ENCODE data around the gene SH3BGRL3. TPM values are rescaled to one million over a fixed set of nuclear protein-coding genes. Genes with fewer than 3 reads are reported as not detected.

The SH3BGRL3 gene
- total and polyA plus RNA-seq, 2 donors from 2014 or later, result 140 to 180 TPM

DNA sequence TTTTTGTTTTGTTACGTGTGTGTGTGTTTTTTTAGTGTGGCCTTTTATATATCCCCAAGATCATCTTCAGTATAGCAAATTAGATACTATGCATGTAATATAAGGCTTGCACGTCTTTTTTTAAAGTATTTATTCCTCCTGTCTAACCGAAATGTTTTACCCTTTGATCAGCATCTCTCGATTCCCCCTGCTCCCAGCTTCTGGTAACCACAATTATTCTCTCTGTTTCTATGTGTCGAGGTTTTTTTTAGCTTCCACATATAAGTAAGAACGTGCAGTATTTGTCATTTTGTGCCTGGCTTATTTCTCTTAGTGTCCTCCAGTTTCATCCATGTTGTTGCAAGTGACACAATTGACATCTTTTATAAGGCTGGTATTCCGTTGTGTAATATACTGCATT lies 27.2 kb upstream of the SH3BGRL3 start:
- DNase-seq (no peak), FAIRE-seq (no peak)
- no peaks in the 10 kb centered on the region for H3K9me3 ChIP-seq (ENCODE audit: control insufficient read depth in 2 of 3, insufficient read depth in 1 of 3, low read length in 3 of 3)
- no peaks in the 10 kb centered on the region for H3K4me1 ChIP-seq (ENCODE audit: control insufficient read depth in 2 of 3, insufficient read depth in 2 of 3, low read depth in 1 of 3, low read length in 3 of 3)
- H3K27ac ChIP-seq (ENCODE audit: low read depth in 2 of 2, low read length in 2 of 2), result no peak overlapping the region
- intact Hi-C loops (cut with DNase I), result no loop called here
- no peak for TF ChIP-seq CTCF (IDR thresholded peaks at IDR 0.05; ENCODE audit: borderline replicate concordance, extremely low read depth, insufficient read depth)
- no peaks in the 10 kb centered on the region for H3K27me3 ChIP-seq (ENCODE audit: control insufficient read depth, insufficient read depth, low read length)
- no peak overlapping the region for H3K9ac ChIP-seq (ENCODE audit: low read length in 3 of 3)
- H3K36me3 ChIP-seq (ENCODE audit: control insufficient read depth in 2 of 3, insufficient read depth in 3 of 3, low read length in 3 of 3), result peaks cover 0 to 12% (median 6%) of the 10 kb centered on the region in 3 donors
- H3K4me3 ChIP-seq (ENCODE audit: low read length in 3 of 3), result no peak overlapping the region

DNA sequence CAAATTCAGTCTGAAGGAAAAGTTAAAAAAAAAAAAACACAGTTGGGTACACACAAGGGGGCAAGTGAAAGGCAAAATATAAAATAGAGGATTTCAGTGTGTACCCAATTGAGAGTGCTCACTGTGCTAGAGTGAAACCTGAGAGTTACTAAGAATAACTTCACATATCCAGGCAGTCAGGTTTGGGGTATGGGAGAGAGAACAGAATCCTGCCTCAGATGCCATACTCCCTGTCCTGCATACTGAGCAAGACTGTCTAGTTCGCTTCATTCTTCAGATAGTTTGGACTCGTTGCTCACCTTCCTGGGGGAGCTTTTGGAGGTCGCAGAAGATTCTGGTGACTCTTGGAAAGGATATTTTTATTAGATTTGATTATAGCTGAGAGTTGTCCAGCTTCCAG lies 25.5 kb upstream of the SH3BGRL3 start:
- DNase-seq (no peak), FAIRE-seq (no peak)
- no peak overlapping the region for H3K27ac ChIP-seq (ENCODE audit: low read depth in 2 of 2, low read length in 2 of 2)
- H3K36me3 ChIP-seq (ENCODE audit: control insufficient read depth in 2 of 3, insufficient read depth in 3 of 3, low read length in 3 of 3), result peaks cover 0 to 21% (median 7%) of the 10 kb centered on the region in 3 donors
- H3K4me3 ChIP-seq (ENCODE audit: low read length in 3 of 3), result no peak overlapping the region
- TF ChIP-seq CTCF (IDR thresholded peaks at IDR 0.05; ENCODE audit: borderline replicate concordance, extremely low read depth, insufficient read depth), result no peak
- no peaks in the 10 kb centered on the region for H3K4me1 ChIP-seq (ENCODE audit: control insufficient read depth in 2 of 3, insufficient read depth in 2 of 3, low read depth in 1 of 3, low read length in 3 of 3)
- intact Hi-C loops (cut with DNase I), result no loop called here
- H3K9ac ChIP-seq (ENCODE audit: low read length in 3 of 3), result no peak overlapping the region
- H3K27me3 ChIP-seq (ENCODE audit: control insufficient read depth, insufficient read depth, low read length), result no peaks in the 10 kb centered on the region
- no peaks in the 10 kb centered on the region for H3K9me3 ChIP-seq (ENCODE audit: control insufficient read depth in 2 of 3, insufficient read depth in 1 of 3, low read length in 3 of 3)

DNA sequence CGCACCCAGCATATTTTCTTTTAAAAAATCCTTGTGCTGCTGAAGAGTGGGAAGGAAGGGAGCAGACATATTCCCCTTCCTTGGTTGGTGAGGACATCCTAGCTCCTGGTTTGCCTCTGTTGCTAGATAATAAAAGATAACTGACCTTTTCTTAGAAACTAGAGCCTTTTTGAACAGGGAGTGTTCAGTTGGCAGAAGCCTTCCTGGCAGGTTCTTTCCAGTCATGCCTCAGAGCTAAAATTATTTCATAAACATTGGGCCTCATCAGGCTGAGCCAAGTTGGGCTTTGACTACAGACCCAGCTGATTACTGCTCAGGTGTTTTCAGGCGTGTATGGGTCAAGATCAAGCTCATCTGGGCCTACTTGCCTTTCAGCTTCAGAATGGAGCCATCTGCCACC lies 22.7 kb upstream of the SH3BGRL3 start:
- no peak for TF ChIP-seq CTCF (IDR thresholded peaks at IDR 0.05; ENCODE audit: borderline replicate concordance, extremely low read depth, insufficient read depth)
- Histone ChIP-seq H3K9me3 (ENCODE audit: control insufficient read depth in 2 of 3, insufficient read depth in 1 of 3, low read length in 3 of 3) (no peaks in the 10 kb centered on the region), H3K27me3 (ENCODE audit: control insufficient read depth, insufficient read depth, low read length) (no peaks in the 10 kb centered on the region), H3K9ac (ENCODE audit: low read length in 3 of 3) (no peak overlapping the region), H3K4me3 (ENCODE audit: low read length in 3 of 3) (no peak overlapping the region), H3K36me3 (ENCODE audit: control insufficient read depth in 2 of 3, insufficient read depth in 3 of 3, low read length in 3 of 3) (peaks cover 0 to 28% (median 13%) of the 10 kb centered on the region in 3 donors), H3K4me1 (ENCODE audit: control insufficient read depth in 2 of 3, insufficient read depth in 2 of 3, low read depth in 1 of 3, low read length in 3 of 3) (no peaks in the 10 kb centered on the region), H3K27ac (ENCODE audit: low read depth in 2 of 2, low read length in 2 of 2) (no peak overlapping the region)
- no peak for DNase-seq
- intact Hi-C loops (cut with DNase I), result no loop called here
- FAIRE-seq, result no peak

DNA sequence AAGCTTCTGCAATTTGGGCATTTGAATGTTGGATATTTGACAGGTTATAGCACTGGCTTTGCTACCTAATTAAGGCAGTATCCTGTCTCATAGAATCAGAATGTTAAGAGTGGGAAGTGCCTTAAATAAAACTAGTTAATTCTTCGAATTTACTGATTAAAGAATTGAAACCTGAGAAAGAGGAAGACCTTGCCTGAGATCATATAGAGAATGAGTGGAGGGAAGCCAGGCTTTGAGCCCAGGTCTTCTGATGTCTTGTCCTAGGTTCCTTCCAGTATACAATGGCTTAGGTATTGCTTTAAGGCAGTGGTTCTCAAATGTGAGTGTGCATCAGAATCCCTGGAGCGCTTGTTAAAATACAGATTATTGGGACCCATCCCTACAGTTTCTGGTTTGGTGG lies 20.9 kb upstream of the SH3BGRL3 start:
- H3K27ac ChIP-seq (ENCODE audit: low read depth in 2 of 2, low read length in 2 of 2), result no peak overlapping the region
- DNase-seq (no peak), FAIRE-seq (no peak)
- no peaks in the 10 kb centered on the region for H3K4me1 ChIP-seq (ENCODE audit: control insufficient read depth in 2 of 3, insufficient read depth in 2 of 3, low read depth in 1 of 3, low read length in 3 of 3)
- no peaks in the 10 kb centered on the region for H3K9me3 ChIP-seq (ENCODE audit: control insufficient read depth in 2 of 3, insufficient read depth in 1 of 3, low read length in 3 of 3)
- no peak overlapping the region for H3K9ac ChIP-seq (ENCODE audit: low read length in 3 of 3)
- peaks cover 0 to 31% (median 13%) of the 10 kb centered on the region in 3 donors for H3K36me3 ChIP-seq (ENCODE audit: control insufficient read depth in 2 of 3, insufficient read depth in 3 of 3, low read length in 3 of 3)
- TF ChIP-seq CTCF (IDR thresholded peaks at IDR 0.05; ENCODE audit: borderline replicate concordance, extremely low read depth, insufficient read depth), result no peak
- intact Hi-C loops (cut with DNase I), result no loop called here
- no peak overlapping the region for H3K4me3 ChIP-seq (ENCODE audit: low read length in 3 of 3)
- H3K27me3 ChIP-seq (ENCODE audit: control insufficient read depth, insufficient read depth, low read length), result no peaks in the 10 kb centered on the region
